Heart left ventricle (tissue), 13 donors: ENCODE data around the gene SRRM2.

ENCODE experiments used
- POLR2A ChIP-seq, 2 donors: fragments of 450-650 bp; IDR thresholded peaks; one replicate each; pipeline ENCODE4 v1.6.1; 2017; ENCODE audit warnings: antibody characterized with exemption in 2 of 2, mild to moderate bottlenecking in 2 of 2, moderate library complexity in 2 of 2
- TF ChIP-seq, protein P1 (sequence below), 12 donors: fragments of 200-600 bp; sonication (generic) in 4 of 12; IDR thresholded peaks; one replicate each; pipeline versions ENCODE4 v1.5.0 to v1.8.0; 2018 to 2022; ENCODE audit warnings: antibody characterized with exemption in 12 of 12, mild to moderate bottlenecking in 5 of 12
- donor health status: ischemic (EF 13 %, LVEDD 7.1; RV severe dilation, severe dysfunction).
- donor health status: DM: no; HTN: yes; CAD: no.
- donor health status: DM: no; HTN: no; CAD: no.
- donor health status: ischemic (EF 25% LVEDD 6.9; RV normal size, moderate dysfunction).
- donor health status: ischemic (EF 25% LVEDD 5.7; RV mildly dilated, moderate dysfunction).
- donor health status: ischemic (EF 35%, LVEDD 5.7; RV mildly dilated, moderate dysfunction).
- donor health status: nonischemic (EF 11% LVEDD 7.7; RV severe dilation, severe dysfunction).
- donor health status: DM: yes; HTN: yes; CAD: no.
- donor health status: PGD.
- donor health status: ischemic (EF 29% LVEDD 5.4; RV normal size, mild dysfunction).
- donor health status: nonischemic (EF 23%, LVEDD 6.1; RV moderate dilation, normal function).

DNA sequence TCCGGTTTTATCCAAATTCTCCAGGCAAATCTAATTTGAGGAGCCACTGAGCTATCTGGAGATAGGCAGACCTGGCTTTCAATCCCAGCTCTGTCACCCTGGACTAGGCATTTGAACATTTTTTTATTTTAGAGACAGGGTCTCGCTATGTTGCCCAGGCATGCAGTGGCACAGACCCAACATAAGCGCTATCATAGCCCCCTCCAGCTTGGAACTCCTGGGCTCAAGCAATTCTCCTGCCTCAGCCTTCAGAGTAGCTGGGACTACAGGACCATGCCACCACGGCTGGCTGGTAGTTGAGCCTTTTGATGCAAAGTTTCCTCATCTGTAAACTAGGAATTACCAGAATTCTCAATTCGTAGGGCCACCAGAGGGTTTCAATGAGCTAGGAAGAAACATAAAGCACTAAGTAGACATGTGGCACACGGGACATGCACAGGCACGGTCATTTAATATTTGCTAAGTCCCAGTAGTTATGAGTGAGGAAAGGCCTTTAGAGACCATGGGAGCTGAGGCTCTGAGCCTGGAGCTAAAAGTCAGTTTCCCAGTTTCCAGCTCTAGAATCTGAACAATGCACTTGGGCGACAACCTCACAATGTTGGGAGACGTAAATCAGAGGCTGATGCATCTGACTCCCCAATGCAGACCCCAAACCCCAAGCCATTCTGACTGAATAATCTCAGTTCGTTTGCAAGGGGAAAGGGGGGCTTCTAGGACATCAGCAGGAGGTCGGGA lies 23.5 kb downstream of the SRRM2 start:
- TF ChIP-seq, protein P1, sequence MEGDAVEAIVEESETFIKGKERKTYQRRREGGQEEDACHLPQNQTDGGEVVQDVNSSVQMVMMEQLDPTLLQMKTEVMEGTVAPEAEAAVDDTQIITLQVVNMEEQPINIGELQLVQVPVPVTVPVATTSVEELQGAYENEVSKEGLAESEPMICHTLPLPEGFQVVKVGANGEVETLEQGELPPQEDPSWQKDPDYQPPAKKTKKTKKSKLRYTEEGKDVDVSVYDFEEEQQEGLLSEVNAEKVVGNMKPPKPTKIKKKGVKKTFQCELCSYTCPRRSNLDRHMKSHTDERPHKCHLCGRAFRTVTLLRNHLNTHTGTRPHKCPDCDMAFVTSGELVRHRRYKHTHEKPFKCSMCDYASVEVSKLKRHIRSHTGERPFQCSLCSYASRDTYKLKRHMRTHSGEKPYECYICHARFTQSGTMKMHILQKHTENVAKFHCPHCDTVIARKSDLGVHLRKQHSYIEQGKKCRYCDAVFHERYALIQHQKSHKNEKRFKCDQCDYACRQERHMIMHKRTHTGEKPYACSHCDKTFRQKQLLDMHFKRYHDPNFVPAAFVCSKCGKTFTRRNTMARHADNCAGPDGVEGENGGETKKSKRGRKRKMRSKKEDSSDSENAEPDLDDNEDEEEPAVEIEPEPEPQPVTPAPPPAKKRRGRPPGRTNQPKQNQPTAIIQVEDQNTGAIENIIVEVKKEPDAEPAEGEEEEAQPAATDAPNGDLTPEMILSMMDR (IDR thresholded peaks at IDR 0.05) = no peak
- TF ChIP-seq POLR2A (IDR thresholded peaks at IDR 0.05) = no peak
